NCI-H510A treated with DMSO at 0.1 percent for 48 hours (cell line): ENCODE results near the gene SDCBP2.
"Not testable (repeated sequence)": the region's sequence is repeated elsewhere in the genome, so short reads cannot be mapped to it uniquely, and the experiment has no call there.

ENCODE experiments used
- DNase-seq: peaks from one replicate; lab custom pipeline; 2025; lab: John Stamatoyannopoulos, UW

The SDCBP2 gene

DNA sequence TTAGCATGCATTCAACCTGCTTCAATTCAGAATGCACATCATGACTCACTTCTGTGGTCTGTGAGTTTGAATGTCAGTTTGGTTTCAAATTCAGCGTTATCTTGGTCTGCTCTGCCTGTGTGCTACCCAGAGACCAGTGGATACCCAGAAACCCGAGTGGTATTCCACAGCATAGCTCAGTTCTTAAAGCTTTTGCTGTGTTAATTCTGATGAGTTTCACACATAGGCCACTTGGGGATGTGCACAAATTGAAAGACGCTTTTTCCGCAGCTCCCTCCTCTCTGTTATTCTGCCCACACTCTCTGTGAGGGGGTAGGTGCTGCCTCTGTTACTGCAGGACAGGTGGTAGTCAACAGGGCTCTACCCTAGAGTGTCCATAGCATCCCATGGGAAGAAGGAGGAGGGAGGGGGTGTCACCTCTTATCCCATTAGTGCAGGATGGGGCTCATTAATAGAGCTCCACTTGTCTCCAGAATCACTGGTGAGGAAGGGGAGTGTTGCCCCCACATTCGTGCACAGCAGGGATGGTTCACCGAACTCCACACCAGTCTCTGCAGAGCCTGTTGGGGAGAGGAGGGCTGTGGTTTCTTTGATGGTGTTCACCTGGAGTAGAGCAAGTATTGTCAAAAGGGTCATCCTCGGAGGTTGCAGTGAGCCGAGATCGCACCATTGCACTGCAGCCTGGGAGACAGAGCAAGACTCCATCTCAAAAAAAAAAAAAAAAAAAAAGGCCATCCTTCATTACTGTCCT, 29.2 kb upstream of the SDCBP2 start:
- no peak for DNase-seq

DNA sequence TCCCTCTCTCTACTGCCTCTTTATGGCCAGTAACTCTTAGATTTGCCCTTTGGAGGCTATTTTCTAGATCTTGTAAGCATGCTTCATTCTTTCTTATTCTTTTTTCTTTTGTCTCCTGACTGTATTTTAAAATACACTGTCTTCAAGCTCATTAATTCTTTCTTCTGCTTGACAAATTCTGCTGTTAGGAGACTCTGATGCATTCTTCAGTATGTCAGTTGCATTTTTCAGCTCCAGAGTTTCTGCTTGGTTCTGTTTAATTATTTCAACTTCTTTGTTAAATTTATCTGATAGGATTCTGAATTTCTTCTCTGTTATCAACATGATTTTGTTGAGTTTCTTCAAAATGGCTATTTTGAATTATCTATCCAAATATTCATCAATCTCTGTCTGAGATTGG, 25.0 kb upstream of the SDCBP2 start:
- DNase-seq, result no peak

DNA sequence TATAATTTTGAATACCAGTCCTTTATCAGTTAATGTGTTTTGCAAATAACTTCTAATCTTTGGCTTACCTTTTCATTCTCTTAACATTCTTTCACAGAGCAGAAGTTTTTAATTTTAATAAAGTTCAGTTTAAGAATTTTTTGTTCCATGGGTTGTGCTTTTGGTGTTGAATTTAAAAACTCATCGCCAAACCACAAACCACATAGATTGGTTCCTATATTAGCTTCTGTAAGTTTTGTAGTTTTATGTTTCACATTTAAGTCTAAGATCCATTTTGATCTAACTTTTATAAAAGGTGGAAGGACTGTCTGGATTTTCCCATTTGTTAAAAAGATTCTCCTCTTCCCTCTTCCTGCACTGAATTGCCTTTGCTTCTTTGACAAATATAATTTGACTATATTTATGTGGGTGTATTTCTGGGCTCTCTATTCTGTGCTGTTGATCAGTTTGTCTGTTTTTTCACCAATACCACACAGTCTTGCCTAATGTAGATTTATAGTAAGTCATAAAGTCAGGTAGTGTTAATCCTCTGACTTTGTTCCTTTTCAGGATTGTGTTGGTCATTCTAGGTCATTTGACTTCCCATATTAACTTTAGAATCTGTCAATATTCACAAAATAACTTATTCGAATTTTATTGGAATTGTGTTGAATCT, 17.5 kb upstream of the SDCBP2 start:
- DNase-seq, result no peak

DNA sequence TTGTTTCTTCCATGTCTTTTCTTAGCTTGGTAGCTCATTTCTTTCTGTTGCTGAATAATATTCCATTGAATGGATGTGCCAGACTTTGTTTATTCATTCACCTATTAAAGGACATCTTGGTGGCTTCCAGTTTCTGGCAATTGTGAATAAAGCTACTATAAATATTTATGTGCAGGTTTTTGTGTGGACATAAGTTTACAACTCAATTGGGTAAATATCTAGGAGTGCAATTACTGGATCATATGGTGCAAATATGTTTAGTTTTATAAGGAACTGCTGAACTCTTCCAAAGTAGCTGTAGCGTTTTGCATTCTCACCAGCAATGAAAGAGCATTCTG, 16.8 kb upstream of the SDCBP2 start:
- DNase-seq, result no peak

DNA sequence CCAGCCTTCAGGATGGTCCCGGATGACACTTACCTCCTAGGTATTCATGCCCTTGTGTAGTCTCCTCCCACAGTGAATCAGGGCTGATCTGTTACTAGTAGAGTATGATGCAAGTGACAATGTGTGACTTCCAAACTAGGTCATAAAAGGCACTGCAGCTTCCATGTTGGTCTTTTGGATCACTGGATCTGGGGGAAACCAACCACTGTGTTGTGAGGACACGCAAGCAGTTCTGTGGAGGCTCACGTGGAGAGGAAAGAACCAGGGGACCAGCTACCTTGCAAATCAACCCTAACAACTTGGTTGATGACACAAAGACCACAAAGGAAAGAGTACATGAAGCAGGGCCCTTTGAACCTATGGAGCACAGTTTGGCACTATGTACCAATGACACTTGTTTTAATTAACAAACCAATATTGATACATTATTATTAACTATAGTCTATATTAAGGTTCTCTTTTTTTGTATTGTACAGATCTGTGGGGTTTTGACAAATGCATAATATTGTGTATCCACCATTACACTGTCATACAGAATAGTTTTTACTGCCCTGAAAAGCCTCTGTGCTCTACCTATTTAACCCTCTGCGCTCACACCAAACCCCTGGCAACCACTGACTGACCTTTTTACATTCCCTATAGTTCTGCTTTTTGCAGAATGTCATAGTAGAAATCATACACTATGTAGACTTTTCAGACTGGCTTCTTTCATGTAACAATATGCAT, 16.3 kb upstream of the SDCBP2 start:
- DNase-seq, result no peak

DNA sequence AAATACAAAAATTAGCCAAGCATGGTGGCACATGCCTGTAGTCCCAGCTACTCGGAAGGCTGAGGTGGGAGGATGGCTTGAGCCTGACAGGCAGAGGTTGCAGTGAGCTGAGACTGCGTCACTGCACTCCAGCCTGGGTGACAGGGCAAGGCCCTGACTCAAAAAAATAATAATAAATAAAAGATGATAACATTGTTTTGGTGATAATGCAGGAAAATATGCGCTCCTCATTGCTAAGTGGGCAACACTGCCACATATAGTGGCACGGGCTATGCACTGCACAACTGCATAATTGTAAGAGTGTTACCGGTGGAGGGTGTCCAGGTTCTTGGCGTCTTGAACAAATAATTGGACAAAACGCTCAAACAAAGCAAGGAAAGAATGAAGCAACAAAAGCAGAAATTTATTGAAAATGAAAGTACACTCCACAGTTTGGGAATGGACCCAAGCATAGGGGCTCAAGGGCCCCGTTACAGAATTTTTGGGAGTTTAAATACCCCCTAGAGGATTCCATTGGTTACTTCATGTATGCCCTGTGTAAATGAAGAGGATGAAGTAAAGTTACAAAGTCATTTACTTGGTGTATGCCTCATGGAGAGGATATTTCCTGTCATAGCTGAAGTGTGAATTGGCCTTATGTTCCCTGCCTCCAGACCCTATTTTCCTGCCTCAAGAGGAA, 14.6 kb upstream of the SDCBP2 start:
- not testable (repeated sequence) for DNase-seq

- DNase-seq, result no peak
Observed at GRCh38 chr20:1341561-1342265, 12.8 kb upstream of the SDCBP2 start.

GRCh38 chr20:1338801-1339200, 9.9 kb upstream of the SDCBP2 start:
- no peak for DNase-seq

DNA sequence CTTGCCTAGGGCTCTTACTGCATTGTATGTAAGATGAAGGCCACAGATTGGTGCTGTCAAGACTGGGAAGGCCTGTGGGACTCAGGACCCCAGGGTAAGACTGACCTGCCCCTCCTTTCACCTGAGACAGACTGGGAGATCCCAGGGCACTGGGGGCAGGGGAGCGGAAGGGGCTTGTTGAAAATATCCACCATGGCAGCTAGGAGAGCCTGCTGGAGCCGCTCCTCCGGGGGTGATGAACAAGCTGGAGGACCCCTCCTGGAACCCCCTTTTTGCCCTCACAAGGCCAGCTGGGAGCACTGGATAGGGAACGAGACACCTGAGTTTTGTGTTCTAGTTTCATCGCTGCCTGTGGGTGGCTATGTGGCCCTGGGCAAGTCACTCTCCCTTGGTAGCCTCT, 9.2 kb upstream of the SDCBP2 start:
- DNase-seq, result no peak

DNA sequence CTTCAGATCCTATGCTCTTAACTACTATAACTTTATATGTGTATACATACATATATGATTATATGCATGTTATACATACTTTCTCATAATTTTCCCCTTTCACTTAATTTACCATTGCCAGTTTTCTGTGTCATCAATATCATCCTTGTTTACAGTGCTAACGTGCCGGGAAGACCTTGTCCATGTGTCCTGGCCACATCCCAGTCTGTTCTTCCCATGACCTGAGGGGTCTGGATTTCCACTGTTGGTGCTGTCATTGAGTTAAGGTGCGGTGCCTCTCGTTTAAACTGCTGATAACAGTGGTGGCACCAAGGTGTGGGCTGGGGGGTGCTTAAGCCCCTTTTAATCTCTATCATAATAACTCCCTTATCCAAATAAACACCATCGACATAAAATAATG, 8.5 kb upstream of the SDCBP2 start:
- no peak for DNase-seq

DNA sequence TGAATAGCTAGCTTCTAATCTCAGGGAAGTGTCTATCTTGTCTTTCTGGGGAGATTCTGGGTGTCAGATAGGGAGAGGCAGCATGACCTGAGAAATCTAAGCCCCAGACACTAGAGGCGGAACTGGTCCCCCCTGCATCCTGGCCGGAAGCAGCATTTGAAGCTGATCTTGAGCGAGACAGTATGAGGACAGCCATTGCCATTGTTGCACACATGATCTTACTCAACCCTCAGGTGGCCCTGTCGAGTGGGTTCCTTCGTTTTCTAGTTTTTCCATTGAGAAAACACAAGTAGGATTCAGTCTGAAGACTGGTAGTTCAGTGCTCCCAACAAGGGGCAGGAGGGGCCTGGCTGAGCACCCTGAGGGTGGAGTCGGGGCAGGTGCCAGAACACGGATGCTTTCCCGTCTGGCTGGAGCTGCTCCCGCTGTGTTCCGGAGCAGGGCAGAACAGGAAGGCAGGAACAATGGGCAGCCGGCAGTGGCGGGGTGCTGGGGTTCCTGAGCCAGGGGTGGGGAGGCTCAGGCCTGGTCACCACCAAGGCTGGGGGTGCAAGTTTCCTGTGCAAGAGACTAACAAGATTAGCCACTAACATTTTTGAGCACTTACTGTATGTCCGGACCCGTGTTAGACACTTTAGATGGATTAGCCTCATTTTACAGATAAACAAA, 7.9 kb upstream of the SDCBP2 start:
- DNase-seq, result no peak

GRCh38 chr20:1335961-1336698, 7.2 kb upstream of the SDCBP2 start:
- DNase-seq, result no peak

DNA sequence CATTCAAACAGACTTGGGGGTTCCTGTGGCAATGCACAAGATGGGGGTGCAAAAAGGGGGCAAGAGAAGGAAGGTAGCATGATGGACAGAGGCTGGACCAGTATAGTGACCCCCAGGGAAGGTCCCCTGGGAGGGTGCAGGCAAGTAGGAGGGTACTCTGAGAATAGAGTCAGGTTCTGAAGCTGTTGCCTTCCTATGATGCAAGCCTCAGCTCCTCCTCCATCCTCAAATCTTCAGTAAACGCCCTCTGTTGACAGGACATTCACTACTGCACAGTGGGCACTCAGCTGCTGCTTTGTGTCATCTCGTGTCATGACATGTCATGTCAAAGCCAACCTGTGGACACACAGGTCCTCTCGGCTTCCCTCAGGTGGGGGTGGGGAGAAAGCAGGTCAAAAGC, 5.8 kb upstream of the SDCBP2 start:
- DNase-seq, result peak; percentile 50

DNA sequence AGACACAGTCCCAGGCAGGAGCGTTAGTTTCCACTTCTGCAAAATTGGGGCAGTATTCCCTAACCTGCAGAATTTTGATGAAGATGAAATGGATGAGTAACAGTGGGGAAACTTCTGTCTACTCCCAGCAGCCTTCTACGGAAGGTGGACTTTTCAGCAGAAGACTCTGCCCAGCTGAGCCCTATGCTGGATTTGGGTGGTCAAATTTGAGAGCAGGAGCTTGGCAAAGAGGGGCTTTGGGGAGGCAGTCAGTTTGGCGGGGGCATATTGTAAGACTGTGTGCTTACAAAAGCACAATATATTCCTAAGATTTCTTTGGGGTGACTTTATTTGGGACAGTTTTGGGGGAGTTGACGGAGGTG, 5.4 kb upstream of the SDCBP2 start:
- DNase-seq, result no peak

- DNase-seq, result no peak
Observed at GRCh38 chr20:1333462-1334369, 4.8 kb upstream of the SDCBP2 start.

- no peak for DNase-seq
Observed at GRCh38 chr20:1332749-1333300, 3.9 kb upstream of the SDCBP2 start.

- no peak for DNase-seq
Observed at GRCh38 chr20:1331801-1332453, 3.0 kb upstream of the SDCBP2 start.

DNA sequence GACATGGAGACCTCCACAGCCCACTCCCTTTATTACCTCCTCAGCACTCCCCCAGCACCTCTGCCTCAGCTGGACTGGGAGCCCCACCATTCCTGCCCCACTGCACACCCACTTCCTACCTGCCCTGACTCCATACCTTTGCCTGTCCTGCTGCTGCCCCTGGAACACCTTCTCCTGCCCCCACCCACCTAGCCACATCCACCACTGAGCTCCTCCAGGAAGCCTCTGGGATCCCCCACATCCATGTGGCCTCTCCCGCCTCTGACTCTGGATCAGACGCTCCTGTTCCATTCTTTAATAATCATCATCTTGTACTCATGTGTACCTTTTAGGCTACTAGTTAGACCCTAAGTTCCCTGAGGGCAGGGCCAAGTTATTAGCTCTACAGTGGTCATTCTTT, 2.2 kb upstream of the SDCBP2 start:
- no peak for DNase-seq
